HG03039 (cell line): ENCODE data around the gene TENM3.
"Not testable (repeated sequence)": the region's sequence is repeated elsewhere in the genome, so short reads cannot be mapped to it uniquely, and the experiment has no call there.

Source experiments
- ATAC-seq: cut with Tn5 transposase; IDR thresholded peaks from one replicate; pipeline ENCODE4 v1.9.1; 2021; ENCODE audit warnings: mild to moderate bottlenecking, moderate library complexity; ENCODE audit not compliant: unreplicated experiment

The TENM3 gene

DNA sequence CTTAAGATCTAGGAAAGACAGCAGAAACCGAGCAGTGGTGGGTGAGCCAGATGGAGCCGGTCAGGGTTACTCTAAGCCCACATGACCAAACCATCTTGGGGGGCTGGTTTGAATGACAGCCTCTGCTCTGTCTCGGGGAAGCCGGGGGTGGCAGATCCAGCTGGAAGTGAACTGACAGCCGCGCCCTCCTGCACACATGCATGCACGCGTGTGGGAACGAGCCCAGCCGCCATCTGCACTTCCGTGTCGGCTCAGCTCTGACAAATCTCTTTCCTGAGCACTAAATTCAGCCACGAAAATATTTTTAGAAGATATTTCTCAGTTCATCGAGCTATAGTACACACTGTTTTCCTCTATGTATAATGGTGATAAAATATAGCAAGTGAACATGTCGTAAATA lies 558.4 kb downstream of the TENM3 start:
- ATAC-seq, result no peak

DNA sequence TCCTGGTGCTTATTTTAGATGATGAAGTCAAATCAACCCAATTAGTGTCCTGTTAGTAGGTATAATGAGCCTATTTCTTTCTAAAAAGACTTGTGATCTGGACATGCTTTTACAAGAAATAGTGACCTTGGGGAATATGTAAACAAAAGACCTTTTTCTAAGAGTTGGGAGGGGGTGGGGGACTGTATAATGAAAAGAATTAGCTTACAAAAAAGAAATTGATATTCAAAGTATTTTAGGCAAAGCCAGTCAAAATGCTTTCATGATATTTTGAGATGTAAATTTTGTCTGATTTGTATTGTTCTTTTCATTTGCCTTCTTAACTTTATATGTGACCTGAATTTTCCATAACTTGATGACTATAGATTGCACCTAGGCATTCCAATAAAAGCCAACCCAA lies 559.4 kb downstream of the TENM3 start:
- ATAC-seq, result no peak

DNA sequence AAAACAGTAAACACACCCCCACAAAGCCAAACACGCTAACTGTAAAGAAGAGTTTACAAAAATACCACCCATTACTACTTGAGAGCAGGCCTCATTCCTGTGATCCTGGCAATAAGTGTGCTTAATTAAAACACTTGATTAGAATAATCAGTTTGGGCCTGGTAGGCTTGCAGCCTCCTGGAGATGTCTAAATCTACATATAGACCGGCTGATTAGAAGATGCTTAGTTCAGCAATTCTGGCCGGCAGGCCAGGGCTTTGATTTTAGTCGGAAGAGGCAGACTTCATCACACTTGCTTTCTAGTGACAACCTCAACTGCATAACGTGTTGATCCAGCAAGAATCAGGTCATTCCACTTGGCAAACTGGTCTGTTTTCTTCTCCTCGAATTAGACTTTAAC lies 560.0 kb downstream of the TENM3 start:
- no peak for ATAC-seq

DNA sequence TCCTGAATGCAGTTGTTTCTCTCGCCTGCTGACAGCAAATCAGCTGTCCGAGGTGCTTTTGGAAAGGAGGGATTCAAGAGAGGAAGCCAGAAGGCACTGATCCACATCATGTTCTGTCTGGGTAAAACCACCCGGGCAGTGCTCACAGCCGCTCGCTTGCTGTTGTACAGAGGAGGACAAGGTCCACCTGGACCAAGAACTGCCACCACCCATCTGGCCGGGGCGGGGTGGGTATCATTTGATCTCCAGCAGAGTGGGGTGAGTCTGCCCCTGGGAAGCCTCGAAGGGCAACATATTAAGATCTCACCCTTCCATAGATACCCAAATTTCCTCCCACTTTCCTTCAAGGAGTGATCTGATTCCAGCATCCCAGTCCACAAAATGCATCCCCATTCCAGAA lies 560.9 kb downstream of the TENM3 start:
- no peak for ATAC-seq

DNA sequence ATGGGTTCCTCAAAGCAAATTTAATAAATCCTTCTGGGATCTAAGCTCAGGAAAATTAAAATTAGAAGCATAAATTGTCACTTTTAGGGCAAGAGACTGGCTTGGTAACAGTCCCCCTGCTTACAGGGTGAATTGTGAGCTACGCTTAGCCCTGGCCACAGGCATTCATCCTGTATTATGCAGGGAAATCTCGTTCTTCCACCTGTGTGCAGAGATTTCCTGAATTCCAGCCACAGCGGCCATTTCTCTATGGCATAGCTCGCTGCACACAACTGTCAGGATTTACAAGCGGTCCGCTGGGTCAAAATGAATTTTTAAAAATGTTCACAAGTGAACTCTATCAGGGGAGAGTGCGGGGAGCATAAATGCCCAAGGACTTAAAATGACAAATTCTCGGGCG lies 562.1 kb downstream of the TENM3 start:
- ATAC-seq, result no peak

DNA sequence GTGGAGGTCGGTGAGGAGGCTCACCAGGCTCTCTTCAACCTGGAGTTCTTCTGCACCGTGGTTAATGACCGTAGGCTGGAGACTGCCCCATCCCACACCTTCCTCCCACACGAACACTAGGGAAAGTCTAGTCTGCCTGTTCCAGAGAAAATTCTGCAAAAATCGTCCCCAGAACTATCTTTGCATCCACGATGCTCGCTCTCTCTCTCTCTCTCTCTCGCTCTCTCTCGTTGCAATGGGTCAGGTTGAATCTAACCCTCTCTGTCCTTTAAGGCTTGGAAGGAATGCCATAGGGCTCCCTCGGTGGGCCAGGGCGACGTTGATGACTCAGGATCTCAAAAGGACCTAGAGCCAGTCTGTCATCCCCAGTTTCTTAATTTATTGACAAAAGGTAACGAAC lies 562.5 kb downstream of the TENM3 start:
- ATAC-seq, result no peak

DNA sequence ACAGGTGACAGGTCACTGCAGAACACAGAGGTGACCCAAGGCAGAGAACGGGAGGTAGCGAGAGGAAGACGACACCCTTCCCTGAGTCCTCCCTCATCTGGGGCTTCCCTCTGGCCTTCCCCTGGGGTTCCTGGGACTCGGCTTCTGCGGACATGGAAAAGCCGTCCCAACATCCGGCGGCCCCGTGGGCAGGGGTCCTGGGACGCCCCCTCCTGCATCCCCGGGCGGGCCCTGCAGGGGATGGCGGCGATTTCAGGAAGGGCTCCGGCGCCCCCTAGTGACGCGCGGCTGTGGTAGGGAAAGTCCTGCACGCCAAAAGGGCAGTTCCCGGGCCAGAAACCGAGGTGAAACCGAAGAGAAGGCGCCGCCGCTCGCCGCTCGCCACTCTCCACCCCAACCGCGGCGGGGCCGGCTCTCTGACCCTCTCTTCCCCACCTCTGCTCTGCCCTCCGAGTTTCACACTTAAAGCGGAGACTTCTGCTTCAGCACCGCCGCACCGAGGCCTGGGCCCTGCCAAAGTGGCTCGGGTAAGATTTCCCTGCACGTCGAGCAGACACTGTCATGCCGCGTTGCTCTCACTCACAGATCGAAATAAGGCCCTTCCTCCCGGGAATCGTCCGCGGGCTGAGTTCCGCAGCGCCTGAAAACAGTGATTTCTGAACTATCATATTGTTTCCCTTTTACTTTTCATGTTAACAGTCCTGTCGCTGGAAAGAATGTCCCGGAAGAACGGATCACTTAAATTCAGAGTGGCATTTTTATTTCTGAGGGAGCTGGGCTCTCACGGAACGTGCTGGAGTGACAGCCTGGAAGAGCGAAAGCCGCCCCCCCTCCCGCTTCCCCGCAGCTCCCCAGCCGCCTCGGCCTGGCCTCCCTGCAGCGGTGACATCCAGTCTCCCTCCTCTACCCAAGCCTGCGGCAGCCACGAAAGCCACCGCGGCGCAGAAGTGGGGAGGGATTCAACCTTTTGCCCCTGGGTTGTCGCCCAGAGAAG lies 563.4 kb downstream of the TENM3 start:
- peak; percentile 79 for ATAC-seq

DNA sequence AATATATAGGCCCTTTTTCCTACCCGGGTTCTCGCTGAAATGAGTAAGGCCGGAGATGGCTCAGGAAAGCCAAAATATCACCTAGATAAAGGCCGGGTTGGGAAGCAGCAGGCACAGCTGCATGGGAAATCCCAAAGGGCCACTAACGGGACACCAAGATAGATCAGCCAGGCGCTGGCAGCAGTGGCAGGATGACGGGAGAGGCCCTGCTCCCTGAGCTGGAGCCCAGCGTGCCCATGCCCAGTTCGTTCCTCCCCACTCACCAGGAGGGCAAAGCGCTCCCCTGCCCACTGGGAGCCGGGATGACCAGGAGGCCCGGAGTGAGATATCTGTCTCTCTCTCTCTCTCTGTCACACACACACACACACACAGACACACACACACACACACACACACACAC lies 564.1 kb downstream of the TENM3 start:
- no peak for ATAC-seq

DNA sequence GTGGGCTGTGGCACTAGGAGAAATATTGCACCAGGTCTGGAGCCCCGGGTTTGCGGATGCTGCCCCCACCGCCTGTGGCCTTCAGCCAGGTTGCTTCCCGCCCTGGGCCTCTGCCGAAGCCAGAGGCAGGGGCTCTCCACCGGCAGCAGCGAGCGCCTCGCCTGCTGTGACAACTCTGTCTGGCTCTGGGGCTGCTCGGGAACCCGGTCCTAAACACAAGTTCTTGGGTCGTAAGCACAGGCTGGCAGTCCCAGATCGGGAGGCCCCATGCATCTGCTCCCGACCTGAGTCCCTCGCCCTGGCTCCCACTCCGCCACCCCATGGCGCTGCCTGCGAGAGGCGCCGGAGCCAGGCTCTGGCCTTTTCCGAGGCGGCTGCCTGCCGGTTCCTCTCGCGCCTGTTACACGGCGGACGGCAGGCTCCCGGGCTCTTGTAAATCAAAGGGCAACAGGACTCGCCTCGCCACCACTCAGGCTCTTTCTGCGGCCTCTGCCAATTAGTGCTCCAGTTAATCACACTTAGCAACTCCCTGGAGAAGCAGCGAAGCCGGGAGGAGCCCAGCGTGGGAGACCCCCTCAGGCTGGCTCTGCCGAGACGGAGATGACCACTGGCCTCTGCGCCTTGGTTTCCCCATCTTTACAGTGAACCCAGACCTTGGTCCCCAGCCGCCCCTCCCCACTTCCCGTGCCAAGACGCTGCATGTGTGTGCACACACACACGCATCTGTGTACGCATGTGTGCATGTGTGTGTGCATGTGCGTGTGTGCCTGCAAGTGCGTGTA lies 564.8 kb downstream of the TENM3 start:
- ATAC-seq, result no peak

DNA sequence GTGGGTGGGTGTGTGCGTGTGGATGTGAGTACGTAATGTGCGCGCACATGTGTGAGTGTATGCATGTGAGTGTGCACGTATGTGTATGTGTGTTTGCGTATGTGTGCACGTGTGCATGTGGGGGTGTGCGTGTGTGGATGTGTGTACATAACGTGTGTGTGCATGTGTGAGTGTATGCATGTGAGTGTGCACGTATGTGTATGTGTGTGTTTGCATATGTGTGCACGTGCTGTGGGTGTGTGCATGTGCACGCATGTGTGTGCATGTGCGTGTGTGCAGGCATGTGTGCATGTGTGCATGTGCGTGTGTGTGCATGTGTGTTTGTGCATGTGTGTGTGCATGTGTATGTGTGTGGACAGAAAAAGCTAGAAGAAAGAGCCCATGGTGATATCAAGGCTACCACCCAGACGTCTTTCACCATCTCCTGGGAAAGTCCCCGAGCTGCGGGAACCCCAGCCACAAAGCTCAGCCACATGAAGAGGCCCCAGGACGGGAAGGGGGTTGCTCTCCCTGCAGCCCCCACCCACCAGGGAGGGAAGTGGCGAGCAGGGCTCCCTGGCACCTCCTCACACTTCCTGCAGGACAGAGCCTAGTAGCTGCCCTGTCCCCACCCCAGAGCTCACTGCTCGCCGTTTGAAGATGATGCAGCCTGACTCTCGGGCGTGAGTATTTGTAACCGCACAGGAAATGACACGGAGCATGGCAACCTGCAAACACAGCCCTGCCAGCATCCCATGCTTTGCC lies 565.6 kb downstream of the TENM3 start:
- ATAC-seq, result peak; percentile 58

DNA sequence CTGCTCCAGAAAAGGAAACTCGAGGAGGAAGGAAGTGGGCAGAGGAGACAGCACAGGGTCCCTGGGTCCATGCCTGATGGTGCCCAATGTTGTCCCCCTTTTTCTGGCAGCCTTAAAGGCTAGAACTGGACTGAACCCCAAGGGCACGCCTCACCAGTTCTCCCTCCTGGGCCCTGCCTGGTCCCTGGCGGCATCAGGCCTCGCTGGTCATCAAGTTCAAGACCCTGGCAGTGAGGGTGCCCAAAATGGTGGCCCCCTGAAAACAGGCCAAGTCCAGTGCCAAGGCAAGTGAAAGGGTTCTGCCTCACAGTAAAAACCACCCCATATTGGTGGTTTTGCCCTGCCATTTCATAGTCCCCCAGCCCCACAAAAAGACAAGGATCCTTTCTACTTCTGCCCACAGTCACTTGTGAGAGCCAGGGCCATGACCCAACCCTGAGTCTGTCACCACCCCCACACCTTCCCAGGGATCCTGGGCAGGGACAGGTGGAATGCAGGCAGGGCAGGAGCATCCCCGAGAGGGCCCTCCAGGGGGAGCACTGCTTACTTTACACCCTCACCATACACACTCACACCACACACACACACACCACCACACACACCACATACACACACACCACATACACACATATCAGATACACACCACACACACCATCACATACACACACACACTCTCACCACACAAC lies 566.4 kb downstream of the TENM3 start:
- no peak for ATAC-seq

DNA sequence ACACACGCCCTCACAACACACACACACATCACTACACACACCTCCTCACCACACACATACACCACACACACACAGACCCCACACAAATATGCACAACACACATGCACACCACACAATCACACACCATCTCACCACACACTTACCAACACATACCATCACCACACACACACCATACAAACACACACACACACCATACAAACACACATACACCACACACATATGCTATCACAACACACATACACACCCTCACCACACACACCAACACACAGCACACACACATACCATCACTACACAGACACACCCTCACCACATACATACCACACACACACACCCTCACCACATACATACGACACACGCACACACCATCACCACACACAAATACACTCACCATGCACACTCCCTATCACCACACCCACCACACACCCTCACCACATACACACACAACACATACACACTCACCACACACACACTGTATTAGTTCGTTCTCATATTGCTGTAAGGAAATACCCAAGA lies 567.0 kb downstream of the TENM3 start:
- ATAC-seq, result no peak

DNA sequence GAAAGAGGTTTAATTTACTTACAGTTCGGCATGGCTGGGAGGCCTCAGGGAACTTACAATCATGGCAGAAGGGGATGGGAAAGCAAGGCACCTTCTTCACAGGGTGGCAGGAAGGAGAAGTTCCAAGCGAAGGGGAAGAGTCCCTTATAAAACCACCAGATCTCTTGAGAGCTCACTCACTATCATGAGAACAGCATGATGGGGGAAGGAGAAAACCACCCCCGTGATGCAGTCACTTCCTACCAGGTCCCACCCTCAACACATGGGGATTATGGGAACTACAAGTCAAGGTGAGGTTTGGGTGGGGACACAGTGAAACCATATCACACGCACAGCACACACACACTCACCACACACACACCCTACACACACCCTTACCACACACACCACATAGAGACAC lies 569.7 kb downstream of the TENM3 start:
- no peak for ATAC-seq

DNA sequence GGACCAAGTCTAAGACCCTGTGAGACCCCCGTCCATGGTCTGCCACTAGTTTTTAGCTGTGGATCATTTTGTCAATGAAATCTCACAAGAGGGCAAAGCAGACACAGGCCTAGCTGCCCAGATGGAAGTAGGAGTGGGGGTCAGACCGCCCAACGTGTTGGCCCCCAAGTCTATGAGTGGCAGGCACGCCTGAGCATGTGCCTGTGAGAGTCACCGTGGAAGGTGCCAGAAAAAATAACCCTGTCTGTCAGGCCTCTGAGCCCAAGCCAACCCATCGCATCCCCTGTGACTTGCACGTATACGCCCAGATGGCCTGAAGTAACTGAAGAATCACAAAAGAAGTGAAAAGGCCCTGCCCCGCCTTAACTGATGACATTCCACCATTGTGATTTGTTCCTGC lies 570.9 kb downstream of the TENM3 start:
- ATAC-seq, result not testable (repeated sequence)

DNA sequence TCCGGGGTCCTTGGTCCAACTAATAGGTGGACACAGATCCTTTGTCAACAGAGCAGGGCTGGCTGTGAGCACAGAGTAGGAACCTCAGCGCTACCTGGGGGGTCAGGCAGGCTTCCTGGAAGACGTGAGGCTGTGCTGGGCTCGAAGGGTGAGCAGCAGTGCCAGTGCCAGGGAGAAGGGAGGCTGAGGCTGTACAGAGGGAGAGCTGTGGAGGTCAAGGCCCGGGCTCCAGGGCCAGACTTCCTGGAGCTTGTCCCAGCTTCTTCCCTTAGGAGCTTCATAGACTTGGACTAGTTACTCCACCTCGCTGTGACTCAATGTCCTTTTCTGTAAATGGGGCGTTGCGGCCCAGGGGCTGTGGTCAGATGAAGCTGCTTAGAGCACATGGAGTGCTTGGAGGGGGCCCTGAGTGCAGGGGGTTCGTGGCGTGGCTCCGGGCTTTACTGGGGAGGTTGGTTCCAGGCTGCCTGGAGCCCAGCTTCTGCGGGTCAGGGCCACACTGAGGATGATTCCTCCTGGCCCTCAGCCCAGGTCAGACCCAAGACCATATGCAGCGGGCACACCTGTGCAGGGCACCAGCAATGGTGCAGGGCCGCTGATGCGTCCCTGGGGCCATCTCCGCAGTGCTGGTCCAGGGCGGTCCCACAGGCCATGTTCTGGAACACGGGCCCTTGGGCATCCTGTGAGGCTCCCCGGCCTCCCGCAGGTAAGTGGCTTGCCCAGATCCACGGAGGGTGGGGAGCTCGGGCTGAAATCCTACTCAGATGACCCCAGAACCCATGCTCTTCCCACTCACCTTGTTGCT lies 575.9 kb downstream of the TENM3 start:
- ATAC-seq, result no peak

DNA sequence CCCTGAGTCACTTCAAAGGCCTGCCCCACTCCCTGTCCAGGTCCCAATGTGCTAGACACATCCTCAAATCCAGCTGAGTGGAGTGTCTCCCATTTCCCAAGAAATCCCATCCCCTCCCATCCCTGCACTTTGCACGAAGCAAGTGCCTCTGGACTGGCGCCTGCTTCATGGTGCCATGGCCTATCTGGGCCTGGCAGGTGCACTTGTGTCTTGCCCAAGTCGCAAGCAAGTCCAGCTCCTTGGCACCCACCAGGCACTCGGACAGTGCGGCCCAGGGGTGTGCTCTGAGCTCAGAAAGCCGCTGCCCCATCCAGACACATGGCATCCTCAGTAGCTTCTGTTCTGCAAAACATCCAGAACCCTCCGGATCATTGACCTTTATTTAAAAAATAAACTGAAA lies 576.5 kb downstream of the TENM3 start:
- no peak for ATAC-seq

DNA sequence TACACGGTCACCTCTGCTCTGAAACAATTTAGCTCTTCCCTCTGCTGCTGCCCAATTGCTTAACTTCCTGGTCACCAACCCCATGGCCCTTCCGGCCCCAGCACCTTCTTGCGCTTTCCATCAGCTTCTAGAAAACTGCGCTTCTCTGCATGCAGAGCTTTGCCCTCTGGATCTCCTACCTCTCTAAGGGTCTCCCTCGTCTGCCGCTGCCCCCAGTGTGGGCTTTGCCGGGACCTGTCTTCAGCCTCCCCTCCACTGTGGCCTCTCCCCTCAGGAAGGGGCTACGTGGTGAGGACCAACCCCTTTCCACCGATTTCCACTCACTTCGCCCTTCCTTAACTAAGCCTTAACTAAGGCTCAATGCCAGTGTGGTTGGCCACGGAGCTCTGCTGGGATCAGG lies 579.4 kb downstream of the TENM3 start:
- ATAC-seq, result no peak

DNA sequence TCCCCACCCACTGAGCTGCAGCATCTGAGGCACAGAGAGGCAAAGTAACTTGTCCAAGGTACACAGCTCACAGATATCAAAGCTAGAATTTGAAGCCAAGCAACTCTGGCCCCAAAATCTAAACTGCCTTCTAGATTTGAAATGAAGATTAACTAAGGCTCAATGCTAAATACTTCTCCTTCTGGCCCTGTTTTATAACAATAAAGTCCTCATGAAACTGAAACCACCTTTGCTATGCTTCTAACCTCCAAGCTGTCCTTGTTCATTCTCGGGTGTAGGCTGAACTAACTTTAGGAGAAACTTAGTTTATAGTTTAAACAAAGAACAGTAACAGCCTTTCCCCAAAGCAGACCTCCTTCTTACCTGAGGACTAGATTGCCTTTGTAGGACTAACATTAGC lies 580.4 kb downstream of the TENM3 start:
- ATAC-seq, result peak; percentile 44

DNA sequence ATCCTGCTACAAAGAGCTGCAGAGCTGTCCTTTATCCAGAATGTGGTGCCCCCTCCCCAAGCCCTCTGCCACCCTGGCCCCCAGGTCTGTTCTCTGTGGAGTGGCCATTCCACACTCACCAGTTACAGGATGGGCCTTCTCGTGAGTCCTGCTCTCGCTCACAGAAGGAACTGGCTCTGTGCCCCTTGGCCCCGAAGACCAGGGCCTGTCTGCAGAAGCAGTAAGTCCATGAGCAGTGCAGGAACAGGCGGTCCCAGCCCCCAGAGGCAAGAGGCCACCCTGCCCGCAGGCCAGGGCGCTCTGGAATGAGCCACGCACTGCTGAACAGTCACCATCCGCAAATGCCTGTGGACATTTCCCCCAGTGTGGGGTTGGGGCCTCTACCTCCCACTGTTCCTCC lies 581.8 kb downstream of the TENM3 start:
- no peak for ATAC-seq

DNA sequence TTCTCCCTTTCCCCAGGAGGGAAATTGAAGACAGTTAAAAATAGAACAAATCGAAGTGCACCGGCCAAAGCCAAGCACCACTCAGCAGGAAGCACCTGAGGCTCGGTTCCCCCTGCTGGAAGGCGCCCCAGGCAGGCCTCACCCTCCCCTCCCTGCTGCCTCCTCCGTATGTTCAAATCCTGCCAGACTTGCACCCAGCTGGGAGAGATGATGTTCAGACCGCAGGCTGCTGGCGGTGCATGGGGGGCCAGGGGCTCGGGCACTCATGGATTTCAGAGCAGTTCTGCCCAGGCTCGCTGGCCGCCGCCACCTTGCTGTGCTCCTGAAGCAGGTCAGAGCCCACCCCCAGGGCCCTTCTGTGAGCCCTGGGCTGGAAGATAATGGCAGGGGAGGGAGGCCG lies 582.6 kb downstream of the TENM3 start:
- no peak for ATAC-seq
